Measurements from ENCODE around the gene LTB4R2. TPM values are rescaled to one million over a fixed set of nuclear protein-coding genes. Genes with fewer than 3 reads are reported as not detected.

Gene LTB4R2
- total RNA-seq, 4 donors from 2014 or later: 88.1 to 173 (median 147) TPM

DNA sequence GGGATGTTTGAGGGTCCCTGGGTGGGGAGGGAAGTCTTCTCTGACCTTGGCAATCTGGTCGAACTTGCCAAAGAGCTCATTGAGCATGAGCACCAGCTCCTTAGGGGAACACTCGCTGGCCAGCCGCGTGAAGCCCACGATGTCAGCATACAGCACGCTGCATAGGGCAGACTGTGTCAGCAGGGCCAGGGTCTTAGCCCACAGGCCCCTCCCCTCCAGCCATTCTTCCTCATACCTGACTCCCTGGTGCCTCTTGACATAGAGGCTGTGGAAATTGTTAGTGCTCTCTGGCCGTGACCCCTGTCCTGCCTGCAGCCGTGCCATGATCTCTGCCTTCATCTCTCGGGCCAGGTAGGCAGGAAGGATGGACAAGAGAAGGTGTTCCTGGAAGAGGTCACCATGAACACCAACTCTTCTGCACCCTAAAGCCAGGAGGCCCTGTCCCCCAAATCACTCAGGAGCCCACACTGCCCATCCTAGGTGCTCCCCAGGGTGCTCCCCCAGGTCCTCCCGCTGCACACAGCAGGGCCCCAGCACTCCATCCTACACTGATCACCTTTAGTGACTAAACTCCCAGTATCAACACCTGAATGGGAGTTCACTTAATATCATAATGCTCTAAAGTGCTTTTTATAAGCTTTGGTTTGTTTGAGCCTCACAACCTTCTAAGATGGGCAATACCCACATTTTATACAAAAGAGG is 21.2 kb downstream of the LTB4R2 start:
- intact Hi-C loops (cut with DNase I; ENCODE audit: low total_unique reads): no loop called here
- H3K4me3 ChIP-seq (ENCODE audit: low read depth, poor library complexity, severe bottlenecking): no peak overlapping the region
- WGBS, 2 donors: 94 to 96% methylated on average over 7 to 9 of the region's 10 CpGs
- TF ChIP-seq, protein P1, sequence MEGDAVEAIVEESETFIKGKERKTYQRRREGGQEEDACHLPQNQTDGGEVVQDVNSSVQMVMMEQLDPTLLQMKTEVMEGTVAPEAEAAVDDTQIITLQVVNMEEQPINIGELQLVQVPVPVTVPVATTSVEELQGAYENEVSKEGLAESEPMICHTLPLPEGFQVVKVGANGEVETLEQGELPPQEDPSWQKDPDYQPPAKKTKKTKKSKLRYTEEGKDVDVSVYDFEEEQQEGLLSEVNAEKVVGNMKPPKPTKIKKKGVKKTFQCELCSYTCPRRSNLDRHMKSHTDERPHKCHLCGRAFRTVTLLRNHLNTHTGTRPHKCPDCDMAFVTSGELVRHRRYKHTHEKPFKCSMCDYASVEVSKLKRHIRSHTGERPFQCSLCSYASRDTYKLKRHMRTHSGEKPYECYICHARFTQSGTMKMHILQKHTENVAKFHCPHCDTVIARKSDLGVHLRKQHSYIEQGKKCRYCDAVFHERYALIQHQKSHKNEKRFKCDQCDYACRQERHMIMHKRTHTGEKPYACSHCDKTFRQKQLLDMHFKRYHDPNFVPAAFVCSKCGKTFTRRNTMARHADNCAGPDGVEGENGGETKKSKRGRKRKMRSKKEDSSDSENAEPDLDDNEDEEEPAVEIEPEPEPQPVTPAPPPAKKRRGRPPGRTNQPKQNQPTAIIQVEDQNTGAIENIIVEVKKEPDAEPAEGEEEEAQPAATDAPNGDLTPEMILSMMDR (IDR thresholded peaks at IDR 0.05): no peak
- no peak for DNase-seq (ENCODE audit: low spot score in 2 of 2)

DNA sequence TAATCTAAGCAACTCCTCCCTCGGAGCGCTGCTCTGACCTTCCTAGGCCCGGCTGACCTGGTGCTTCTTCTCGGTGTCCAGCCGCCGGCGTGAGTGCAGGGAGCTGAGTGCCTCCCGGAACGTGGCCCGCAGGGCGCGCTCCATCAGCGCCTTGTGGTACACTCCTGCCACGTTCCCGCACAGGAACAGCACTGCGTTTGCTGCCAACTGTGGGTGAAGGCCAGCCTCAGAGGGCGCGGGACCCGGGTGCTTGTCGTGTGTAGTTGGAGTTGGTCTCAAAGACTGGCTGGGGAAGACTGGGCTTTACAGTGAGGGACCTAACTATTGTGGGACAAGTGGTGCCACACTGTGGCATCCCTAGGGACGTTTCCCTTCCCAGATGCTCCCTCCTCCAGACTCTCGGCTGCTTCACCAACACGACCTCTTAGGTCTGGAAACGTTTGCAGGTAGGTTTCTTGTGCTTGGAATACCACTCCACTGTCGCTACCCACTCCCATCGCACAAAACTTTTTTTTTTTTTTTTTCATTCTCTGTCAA is 21.9 kb downstream of the LTB4R2 start:
- DNase-seq (ENCODE audit: low spot score in 2 of 2): peak in 1 of 2 donors; percentile 84
- no peak for TF ChIP-seq POLR2A (IDR thresholded peaks at IDR 0.05)
- TF ChIP-seq, protein P1 (IDR thresholded peaks at IDR 0.05): no peak
- WGBS, 2 donors: 47 to 62% methylated on average over 25 to 26 of the region's 26 CpGs
- intact Hi-C loops (cut with DNase I; ENCODE audit: low total_unique reads): loop anchor here (2.0 kb wide), 1 partner anchor 99 kb away; no protein-coding TSS in a partner anchor
- no peak overlapping the region for H3K4me3 ChIP-seq (ENCODE audit: low read depth, poor library complexity, severe bottlenecking)

DNA sequence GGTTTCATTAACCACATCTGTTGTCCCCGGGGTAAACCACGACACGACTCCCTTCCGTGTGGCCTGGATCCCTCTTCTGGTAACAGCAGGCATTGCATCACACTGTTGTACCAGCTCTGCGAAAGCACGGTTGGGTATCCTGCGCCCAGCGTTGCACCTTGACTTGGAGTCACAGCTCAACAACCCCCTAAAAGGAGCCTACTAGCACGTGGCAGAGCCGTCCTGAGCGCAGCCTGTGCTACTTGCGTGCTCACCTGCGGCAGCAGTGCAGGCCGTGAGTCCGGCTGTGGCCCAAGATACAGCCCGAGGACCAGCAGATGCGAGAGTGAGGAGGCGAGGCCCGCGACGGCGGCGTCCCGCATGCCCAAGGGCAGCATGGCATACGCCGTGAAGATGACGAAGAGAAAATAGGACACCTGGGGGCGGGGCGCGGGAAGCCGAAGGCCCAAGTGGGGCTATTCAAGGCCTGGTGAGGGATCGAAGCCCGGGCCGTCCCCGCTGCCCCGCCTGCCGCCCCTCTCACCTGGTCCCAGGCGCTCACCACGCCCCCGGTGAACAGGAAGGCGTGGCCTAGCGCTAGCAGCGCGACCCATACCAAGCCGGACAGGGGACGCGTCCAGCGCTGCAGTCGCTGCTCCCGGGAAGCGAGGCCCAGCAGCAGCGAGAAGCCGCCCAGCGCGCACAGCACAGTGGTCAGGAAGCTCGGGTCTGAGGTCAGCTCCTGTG is 22.5 kb downstream of the LTB4R2 start:
- 19 to 31% methylated on average over 21 to 49 of the region's 56 CpGs for WGBS, 2 donors
- TF ChIP-seq, protein P1 (IDR thresholded peaks at IDR 0.05): peak in 1 of 3 donors; percentile 86
- no peak for TF ChIP-seq POLR2A (IDR thresholded peaks at IDR 0.05)
- DNase-seq (ENCODE audit: low spot score in 2 of 2): peak in 1 of 2 donors; percentile 91
- intact Hi-C loops (cut with DNase I; ENCODE audit: low total_unique reads): loop anchor here (2.0 kb wide), 1 partner anchor 98 kb away; no protein-coding TSS in a partner anchor
- H3K4me3 ChIP-seq (ENCODE audit: low read depth, poor library complexity, severe bottlenecking): no peak overlapping the region

DNA sequence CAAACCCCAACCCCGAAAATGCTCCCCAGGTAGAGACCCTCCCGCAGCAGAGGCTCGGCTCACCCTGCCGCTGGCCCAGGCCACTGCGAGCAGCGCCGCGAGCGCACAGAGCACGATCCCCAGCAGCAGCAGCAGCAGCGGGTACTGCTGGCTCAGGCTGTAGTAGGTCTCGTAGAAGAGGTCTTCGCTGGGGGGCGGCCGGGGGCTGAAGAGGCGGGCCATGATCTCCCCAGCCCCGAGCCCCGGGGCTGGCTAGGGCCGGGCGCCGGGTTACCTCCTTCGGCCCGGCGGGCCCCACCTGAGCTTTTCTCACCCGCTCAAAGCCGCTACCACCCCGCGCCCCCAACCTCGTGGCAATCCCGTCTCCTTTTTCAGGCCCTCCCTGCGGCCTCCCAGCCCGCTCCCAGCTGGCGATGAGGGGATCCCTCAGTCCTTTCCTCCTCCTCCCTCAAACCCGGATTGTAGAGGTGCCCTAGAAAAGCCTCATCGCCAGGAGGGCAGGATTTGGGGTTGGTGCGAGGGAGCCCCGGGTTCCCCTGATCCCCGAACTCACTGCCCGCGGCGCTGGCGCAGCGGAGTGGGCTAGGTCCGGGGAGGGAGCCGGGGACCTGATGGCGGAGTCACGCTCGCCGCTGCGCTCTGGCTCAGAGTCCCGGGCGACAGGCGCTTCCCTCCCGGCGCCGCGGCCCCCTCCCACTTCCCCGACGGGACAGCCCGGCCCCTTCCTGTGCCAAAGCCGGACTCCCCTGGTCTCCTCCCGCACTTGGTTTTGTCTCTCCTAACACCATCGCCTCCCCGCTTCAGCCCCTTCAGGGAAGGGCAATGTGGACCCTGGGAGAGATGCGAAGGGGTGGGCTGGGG is 24.7 kb downstream of the LTB4R2 start, which contains the start of gene ADCY4:
Gene ADCY4 (minus strand): TSS at position 641 of the 861 bp plus-strand sequence. CDS start 419 bp downstream, at position 222.
- intact Hi-C loops (cut with DNase I; ENCODE audit: low total_unique reads): no loop called here
- H3K4me3 ChIP-seq (ENCODE audit: low read depth, poor library complexity, severe bottlenecking): peak within 1 kb of the TSS; percentile 22
- DNase-seq (ENCODE audit: low spot score in 2 of 2): peak in 1 of 2 donors; percentile 91
- no peak for TF ChIP-seq POLR2A (IDR thresholded peaks at IDR 0.05)
- TF ChIP-seq, protein P1 (IDR thresholded peaks at IDR 0.05): no peak
- WGBS, 2 donors: 7 to 12% methylated on average over 42 to 57 of the region's 65 CpGs

DNA sequence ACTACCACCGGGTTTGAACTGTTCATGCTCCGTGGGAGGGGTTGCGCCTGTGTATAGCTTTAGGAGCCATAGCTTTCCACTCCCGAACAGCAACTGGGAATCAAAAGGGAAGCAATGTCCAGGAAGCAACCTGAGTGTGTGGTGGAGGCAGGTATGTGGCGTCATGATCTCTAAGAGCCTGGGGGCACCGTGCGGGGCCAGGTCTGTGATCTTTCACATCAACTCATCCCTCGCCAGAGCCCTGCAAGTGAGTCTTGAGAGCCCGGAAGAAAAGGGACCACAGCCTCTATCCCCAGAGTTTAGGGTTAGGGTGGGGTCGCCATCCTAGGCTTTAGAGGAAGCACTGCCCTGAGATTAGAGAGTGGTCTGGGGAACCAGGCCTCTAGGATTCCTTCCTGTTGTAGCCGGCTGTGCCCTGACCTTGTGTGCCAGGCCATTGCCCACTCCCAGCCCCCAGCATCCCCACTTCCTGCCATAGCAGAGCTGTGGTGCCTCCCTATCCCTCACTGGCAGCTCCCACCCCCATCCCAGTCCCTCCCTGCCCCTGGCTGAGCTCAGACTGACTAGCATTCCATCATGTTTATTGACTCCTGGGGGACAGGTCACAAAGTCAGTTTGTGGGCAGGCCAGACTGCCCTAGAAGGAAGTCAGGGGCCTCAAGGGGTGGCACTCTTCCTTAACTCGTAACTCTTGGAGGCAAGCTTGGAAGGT is 25.7 kb downstream of the LTB4R2 start:
- peak in 1 of 2 donors; percentile 84 for DNase-seq (ENCODE audit: low spot score in 2 of 2)
- no peak overlapping the region for H3K4me3 ChIP-seq (ENCODE audit: low read depth, poor library complexity, severe bottlenecking)
- intact Hi-C loops (cut with DNase I; ENCODE audit: low total_unique reads): no loop called here
- 72 to 76% methylated on average over 12 of the region's 12 CpGs for WGBS, 2 donors
- TF ChIP-seq, protein P1 (IDR thresholded peaks at IDR 0.05): no peak
- no peak for TF ChIP-seq POLR2A (IDR thresholded peaks at IDR 0.05)

Measured in lower leg skin (tissue), 4 donors.